Camera-type eye (tissue), 1 donor: ENCODE data around the gene HAS3. TPM values are rescaled to one million over a fixed set of nuclear protein-coding genes. Genes with fewer than 3 reads are reported as not detected.

ENCODE experiments used
- total RNA-seq: library from RNA; depleted of rRNA; stranded (reverse); fragments of >200 nt; gene quantifications from one replicate; pipeline ENCODE4 v1.2.3, GENCODE V29; 2014

HAS3 gene, protein sequence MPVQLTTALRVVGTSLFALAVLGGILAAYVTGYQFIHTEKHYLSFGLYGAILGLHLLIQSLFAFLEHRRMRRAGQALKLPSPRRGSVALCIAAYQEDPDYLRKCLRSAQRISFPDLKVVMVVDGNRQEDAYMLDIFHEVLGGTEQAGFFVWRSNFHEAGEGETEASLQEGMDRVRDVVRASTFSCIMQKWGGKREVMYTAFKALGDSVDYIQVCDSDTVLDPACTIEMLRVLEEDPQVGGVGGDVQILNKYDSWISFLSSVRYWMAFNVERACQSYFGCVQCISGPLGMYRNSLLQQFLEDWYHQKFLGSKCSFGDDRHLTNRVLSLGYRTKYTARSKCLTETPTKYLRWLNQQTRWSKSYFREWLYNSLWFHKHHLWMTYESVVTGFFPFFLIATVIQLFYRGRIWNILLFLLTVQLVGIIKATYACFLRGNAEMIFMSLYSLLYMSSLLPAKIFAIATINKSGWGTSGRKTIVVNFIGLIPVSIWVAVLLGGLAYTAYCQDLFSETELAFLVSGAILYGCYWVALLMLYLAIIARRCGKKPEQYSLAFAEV
- total RNA-seq, result 4.1 TPM

GRCh38 chr16:69105501-69106361, at the start of gene HAS3:
Gene HAS3, plus strand, starts transcription at chr16:69105653. Its CDS starts 3,743 bp downstream, at chr16:69109396.

DNA sequence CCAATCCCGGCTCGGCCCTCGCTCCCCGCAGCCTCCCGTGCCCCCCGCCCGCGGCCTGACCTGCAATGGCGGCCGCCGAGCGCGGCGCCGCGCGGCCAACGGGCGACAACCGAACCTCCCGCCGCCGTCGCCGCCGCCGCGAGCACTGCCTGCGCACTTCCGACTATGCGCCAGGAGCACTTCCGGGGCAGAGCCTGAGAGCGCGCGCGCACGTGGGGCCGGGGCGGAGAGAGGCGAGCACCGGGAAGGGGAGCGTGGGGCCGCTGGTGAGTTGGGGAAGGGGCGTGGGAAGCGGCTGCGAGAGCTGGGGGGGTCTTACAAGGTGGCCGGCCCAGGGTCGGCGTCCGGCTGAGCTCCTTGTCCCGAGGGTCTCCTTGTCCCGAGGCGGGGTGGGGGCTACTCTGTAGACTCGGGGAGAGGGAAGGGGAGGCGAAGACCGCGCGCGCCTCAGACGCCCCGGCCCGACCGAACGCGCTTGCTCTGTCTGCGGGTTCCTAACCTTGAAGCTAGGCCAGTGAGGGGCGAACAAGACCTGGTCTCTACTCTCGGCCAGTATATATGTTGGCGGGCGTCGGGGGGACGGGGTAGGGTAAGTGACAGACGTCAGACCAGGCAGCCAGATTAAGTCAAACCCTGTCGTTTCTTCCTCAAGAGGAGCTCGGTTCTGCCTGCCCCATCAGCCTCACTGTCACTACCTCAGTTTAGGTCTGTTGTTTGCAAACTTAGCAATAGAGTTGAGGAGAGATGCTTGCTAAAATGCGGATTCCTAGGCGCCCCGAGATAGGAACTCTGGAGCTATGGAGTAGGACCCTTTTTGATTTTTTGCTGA, 27.2 kb downstream of the HAS3 start, which contains the start of the genes CHTF8 and UTP4:
Gene CHTF8 (minus strand): TSS at position 165 of the 829 bp plus-strand sequence. CDS start 11,130 bp downstream, outside the sequence.
Gene UTP4 (plus strand): TSS at position 226 of the 829 bp plus-strand sequence. CDS start 811 bp downstream, outside the sequence.

Other genes with a start within 250 kb of the HAS3 start
- 93.7 TPM for gene CHTF8, start 26.9 kb downstream of the HAS3 start, total RNA-seq
- 27.8 TPM for gene UTP4, start 27.0 kb downstream of the HAS3 start, total RNA-seq
- 60.4 TPM for gene SNTB2, start 81.5 kb downstream of the HAS3 start, total RNA-seq
- gene VPS4A, start 205.7 kb downstream of the HAS3 start, total RNA-seq, result 27.5 TPM
- gene PDF, start 224.9 kb downstream of the HAS3 start, total RNA-seq, result 18.0 TPM
- gene COG8, start 233.9 kb downstream of the HAS3 start, total RNA-seq, result 65.3 TPM
- gene NIP7, start 234.1 kb downstream of the HAS3 start, total RNA-seq, result 13.0 TPM
- gene TMED6, start 246.1 kb downstream of the HAS3 start, total RNA-seq, result not detected